ENCODE data around the gene CHML.
A peak's percentile ranks its signal among the peaks of the same experiment; 100 is the strongest.
"Not testable (repeated sequence)": the region's sequence is repeated elsewhere in the genome, so short reads cannot be mapped to it uniquely, and the experiment has no call there.

The CHML gene

GRCh38 chr1:241640149-241640866 is at the start of gene CHML, which contains the start of gene OPN3:
Gene CHML (minus strand): TSS chr1:241640369. CDS start chr1:241635766, 4,603 bp downstream.
Gene OPN3 (minus strand): TSS chr1:241640369. CDS start chr1:241640254, 115 bp downstream.
- peak; percentile 90 for DNase-seq

- no peak for DNase-seq
These were observed 48.8 kb upstream of the CHML start for GRCh38 chr1:241688940-241689368.

- DNase-seq = no peak
These were observed 43.9 kb upstream of the CHML start for GRCh38 chr1:241684108-241684507.

GRCh38 chr1:241682921-241683320 is 42.8 kb upstream of the CHML start:
- DNase-seq = no peak

- DNase-seq = not testable (repeated sequence)
These were observed 41.8 kb upstream of the CHML start for GRCh38 chr1:241681861-241682448.

GRCh38 chr1:241679961-241680360 is 39.8 kb upstream of the CHML start:
- DNase-seq = no peak

GRCh38 chr1:241679404-241679803 is 39.2 kb upstream of the CHML start:
- DNase-seq = no peak

GRCh38 chr1:241678536-241678935 is 38.4 kb upstream of the CHML start:
- DNase-seq = no peak

- DNase-seq = no peak
These were observed 37.0 kb upstream of the CHML start for GRCh38 chr1:241677201-241677600.

GRCh38 chr1:241675983-241676382 is 35.8 kb upstream of the CHML start:
- no peak for DNase-seq

- no peak for DNase-seq
These were observed 34.7 kb upstream of the CHML start for GRCh38 chr1:241674805-241675384.

GRCh38 chr1:241672301-241672700 is 32.1 kb upstream of the CHML start:
- DNase-seq = no peak

GRCh38 chr1:241666419-241666818 is 26.2 kb upstream of the CHML start:
- no peak for DNase-seq

- no peak for DNase-seq
These were observed 20.3 kb upstream of the CHML start for GRCh38 chr1:241660424-241660972.

GRCh38 chr1:241659016-241659415 is 18.8 kb upstream of the CHML start:
- DNase-seq = not testable (repeated sequence)

GRCh38 chr1:241658081-241658793 is 18.1 kb upstream of the CHML start:
- no peak for DNase-seq

- no peak for DNase-seq
These were observed 14.5 kb upstream of the CHML start for GRCh38 chr1:241654641-241655040.

- no peak for DNase-seq
These were observed 13.8 kb upstream of the CHML start for GRCh38 chr1:241654019-241654418.

GRCh38 chr1:241652012-241652411 is 11.8 kb upstream of the CHML start, which contains the start of gene WDR64:
Gene WDR64 (plus strand): TSS chr1:241652281. CDS start chr1:241652485, 204 bp downstream.
- DNase-seq = no peak

GRCh38 chr1:241648159-241648558 is 8.0 kb upstream of the CHML start:
- DNase-seq = no peak

- DNase-seq = no peak
These were observed 7.5 kb upstream of the CHML start for GRCh38 chr1:241647658-241648057.

- no peak for DNase-seq
These were observed 6.0 kb upstream of the CHML start for GRCh38 chr1:241646201-241646600.

GRCh38 chr1:241645199-241645598 is 5.0 kb upstream of the CHML start:
- no peak for DNase-seq
